ENCODE data around the gene LMX1B. TPM values are rescaled to one million over a fixed set of nuclear protein-coding genes. Genes with fewer than 3 reads are reported as not detected.

LMX1B gene
- total RNA-seq, 1 experiment from 2014 or later, result 2.6 TPM

DNA sequence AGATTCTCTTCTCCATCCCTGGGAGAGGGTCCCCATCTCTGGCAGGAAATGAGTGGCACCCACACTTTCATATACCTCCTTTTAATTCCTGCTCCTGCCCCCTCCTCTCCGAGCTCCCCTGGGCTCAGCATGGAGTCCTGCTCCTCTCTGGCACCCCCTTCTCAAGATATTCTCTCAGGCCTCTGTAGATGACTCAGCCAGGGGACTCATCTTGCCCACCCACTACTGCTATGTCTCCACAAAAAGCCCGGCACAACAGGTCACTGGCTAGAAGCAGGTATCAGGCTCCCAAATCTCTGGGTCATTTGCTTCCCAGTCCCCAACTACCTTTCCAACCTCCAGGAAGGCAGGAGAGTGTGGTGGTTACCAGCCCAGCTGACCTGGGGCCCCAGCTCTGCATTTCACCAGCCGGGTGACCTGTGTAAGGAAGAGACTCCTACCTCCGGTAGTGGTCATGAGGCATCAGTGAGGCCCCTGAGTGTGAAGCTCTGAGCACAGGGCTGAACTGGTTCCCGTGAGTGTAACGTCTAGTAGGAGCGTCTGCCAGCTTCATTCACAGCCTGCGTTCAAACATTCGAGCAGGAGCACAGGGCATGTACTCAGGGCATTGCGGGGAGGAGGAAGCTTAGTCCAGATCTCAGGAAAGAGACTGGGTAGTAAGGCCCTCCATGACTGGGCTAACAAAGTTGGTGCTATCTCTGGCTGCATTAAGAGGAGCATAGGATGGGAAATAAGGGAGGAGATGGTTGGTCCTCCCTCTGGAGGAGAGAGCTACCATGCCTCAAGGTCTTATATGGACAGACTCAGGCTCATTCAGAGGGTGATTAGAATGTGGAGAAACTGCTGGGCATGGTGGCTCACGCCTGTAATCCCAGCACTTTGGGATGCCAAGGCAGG, 63.7 kb downstream of the LMX1B start:
- no peak for TF ChIP-seq SIN3A (IDR thresholded peaks at IDR 0.05; ENCODE audit: borderline replicate concordance, insufficient read depth, low read depth, low read length)
- TF ChIP-seq TCF7L2 (IDR thresholded peaks at IDR 0.05; ENCODE audit: low read depth, low read length), result no peak
- TF ChIP-seq, protein P1, sequence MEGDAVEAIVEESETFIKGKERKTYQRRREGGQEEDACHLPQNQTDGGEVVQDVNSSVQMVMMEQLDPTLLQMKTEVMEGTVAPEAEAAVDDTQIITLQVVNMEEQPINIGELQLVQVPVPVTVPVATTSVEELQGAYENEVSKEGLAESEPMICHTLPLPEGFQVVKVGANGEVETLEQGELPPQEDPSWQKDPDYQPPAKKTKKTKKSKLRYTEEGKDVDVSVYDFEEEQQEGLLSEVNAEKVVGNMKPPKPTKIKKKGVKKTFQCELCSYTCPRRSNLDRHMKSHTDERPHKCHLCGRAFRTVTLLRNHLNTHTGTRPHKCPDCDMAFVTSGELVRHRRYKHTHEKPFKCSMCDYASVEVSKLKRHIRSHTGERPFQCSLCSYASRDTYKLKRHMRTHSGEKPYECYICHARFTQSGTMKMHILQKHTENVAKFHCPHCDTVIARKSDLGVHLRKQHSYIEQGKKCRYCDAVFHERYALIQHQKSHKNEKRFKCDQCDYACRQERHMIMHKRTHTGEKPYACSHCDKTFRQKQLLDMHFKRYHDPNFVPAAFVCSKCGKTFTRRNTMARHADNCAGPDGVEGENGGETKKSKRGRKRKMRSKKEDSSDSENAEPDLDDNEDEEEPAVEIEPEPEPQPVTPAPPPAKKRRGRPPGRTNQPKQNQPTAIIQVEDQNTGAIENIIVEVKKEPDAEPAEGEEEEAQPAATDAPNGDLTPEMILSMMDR (IDR thresholded peaks at IDR 0.05), result no peak
- TF ChIP-seq, protein P2, sequence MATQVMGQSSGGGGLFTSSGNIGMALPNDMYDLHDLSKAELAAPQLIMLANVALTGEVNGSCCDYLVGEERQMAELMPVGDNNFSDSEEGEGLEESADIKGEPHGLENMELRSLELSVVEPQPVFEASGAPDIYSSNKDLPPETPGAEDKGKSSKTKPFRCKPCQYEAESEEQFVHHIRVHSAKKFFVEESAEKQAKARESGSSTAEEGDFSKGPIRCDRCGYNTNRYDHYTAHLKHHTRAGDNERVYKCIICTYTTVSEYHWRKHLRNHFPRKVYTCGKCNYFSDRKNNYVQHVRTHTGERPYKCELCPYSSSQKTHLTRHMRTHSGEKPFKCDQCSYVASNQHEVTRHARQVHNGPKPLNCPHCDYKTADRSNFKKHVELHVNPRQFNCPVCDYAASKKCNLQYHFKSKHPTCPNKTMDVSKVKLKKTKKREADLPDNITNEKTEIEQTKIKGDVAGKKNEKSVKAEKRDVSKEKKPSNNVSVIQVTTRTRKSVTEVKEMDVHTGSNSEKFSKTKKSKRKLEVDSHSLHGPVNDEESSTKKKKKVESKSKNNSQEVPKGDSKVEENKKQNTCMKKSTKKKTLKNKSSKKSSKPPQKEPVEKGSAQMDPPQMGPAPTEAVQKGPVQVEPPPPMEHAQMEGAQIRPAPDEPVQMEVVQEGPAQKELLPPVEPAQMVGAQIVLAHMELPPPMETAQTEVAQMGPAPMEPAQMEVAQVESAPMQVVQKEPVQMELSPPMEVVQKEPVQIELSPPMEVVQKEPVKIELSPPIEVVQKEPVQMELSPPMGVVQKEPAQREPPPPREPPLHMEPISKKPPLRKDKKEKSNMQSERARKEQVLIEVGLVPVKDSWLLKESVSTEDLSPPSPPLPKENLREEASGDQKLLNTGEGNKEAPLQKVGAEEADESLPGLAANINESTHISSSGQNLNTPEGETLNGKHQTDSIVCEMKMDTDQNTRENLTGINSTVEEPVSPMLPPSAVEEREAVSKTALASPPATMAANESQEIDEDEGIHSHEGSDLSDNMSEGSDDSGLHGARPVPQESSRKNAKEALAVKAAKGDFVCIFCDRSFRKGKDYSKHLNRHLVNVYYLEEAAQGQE (IDR thresholded peaks at IDR 0.05; ENCODE audit: insufficient read depth in 1 of 2, low read depth in 2 of 2, low read length in 1 of 2), result no peak
- TF ChIP-seq POLR2AphosphoS5 (IDR thresholded peaks at IDR 0.05; ENCODE audit: low read depth, low read length), result no peak
- Histone ChIP-seq H3K36me3 (ENCODE audit: control insufficient read depth, insufficient read depth, low read length) (no peaks in the 10 kb centered on the region), H3K27me3 (ENCODE audit: control insufficient read depth, insufficient read depth, low read length) (no peaks in the 10 kb centered on the region), H3K4me1 (ENCODE audit: control insufficient read depth, insufficient read depth, low read length) (no peaks in the 10 kb centered on the region), H3K27ac (ENCODE audit: low read length) (no peak overlapping the region), H3K9me3 (ENCODE audit: control insufficient read depth, insufficient read depth, low read depth, low read length) (no peaks in the 10 kb centered on the region), H3K4me3 (ENCODE audit: low read depth in 2 of 2, low read length in 2 of 2) (no peak overlapping the region)
- CTCF ChIA-PET, result no interaction called here
- intact Hi-C loops (cut with micrococcal nuclease; ENCODE audit: unreplicated experiment) (no loop called here), in situ Hi-C loops (cut with HindIII; ENCODE audit: low pct_unique_long_range_greater_than_20kb, low sequenced_read_pairs) (no loop called here)
- ATAC-seq (0 out of 2 replicates have a peak, but pooled peaks have one; percentile 15), DNase-seq (ENCODE audit: low read depth, low spot score) (no peak)
- BruUV-seq (replicated peaks), result no TSS peak
- POLR2A ChIA-PET, result interaction anchor here (0.7 kb wide), 1 partner anchor 17 kb away, joined by 11 read pairs; no protein-coding TSS in a partner anchor

DNA sequence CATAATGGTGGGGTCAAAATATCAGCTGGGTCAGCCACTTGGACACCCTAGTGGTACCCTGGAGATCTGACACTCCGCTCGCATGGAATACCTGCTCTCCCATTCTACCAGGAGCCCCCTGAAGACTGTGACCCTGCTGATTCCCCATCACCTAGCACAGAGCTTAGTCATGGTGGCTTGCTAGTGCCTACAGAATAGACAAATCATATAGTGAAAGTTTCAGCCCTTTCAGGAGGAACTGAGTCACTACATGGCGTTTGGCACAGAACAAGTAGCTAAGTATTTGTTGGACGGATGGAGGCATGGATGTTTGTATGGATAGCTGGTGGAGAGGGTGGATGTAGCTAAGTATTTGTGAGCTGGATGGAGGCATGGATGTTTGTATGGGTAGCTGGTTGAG, 65.3 kb downstream of the LMX1B start:
- no peak overlapping the region for H3K27ac ChIP-seq (ENCODE audit: low read length)
- ChIA-PET CTCF (interaction anchor here (0.5 to 0.6 kb wide), 2 partner anchors 16 to 65 kb away, joined by 3 to 5 read pairs; no protein-coding TSS in a partner anchor), POLR2A (no interaction called here)
- DNase-seq (ENCODE audit: low read depth, low spot score), result no peak
- no peak for TF ChIP-seq POLR2AphosphoS5 (IDR thresholded peaks at IDR 0.05; ENCODE audit: low read depth, low read length)
- no peak for TF ChIP-seq SIN3A (IDR thresholded peaks at IDR 0.05; ENCODE audit: borderline replicate concordance, insufficient read depth, low read depth, low read length)
- no peak for TF ChIP-seq TCF7L2 (IDR thresholded peaks at IDR 0.05; ENCODE audit: low read depth, low read length)
- TF ChIP-seq, protein P1 (IDR thresholded peaks at IDR 0.05), result no peak
- TF ChIP-seq, protein P2 (IDR thresholded peaks at IDR 0.05; ENCODE audit: insufficient read depth in 1 of 2, low read depth in 2 of 2, low read length in 1 of 2), result no peak
- BruUV-seq (replicated peaks), result no TSS peak
- intact Hi-C loops (cut with micrococcal nuclease; ENCODE audit: unreplicated experiment) (no loop called here), in situ Hi-C loops (cut with HindIII; ENCODE audit: low pct_unique_long_range_greater_than_20kb, low sequenced_read_pairs) (no loop called here)
- H3K9me3 ChIP-seq (ENCODE audit: control insufficient read depth, insufficient read depth, low read depth, low read length), result no peaks in the 10 kb centered on the region
- H3K27me3 ChIP-seq (ENCODE audit: control insufficient read depth, insufficient read depth, low read length), result no peaks in the 10 kb centered on the region
- no peak overlapping the region for H3K4me3 ChIP-seq (ENCODE audit: low read depth in 2 of 2, low read length in 2 of 2)
- no peaks in the 10 kb centered on the region for H3K4me1 ChIP-seq (ENCODE audit: control insufficient read depth, insufficient read depth, low read length)
- no peak for ATAC-seq
- H3K36me3 ChIP-seq (ENCODE audit: control insufficient read depth, insufficient read depth, low read length), result no peaks in the 10 kb centered on the region
